Adrenal gland (tissue), 12 donors: ENCODE results near the gene ZFP30. TPM values are rescaled to one million over a fixed set of nuclear protein-coding genes. Genes with fewer than 3 reads are reported as not detected.
"Not testable (repeated sequence)": the region's sequence is repeated elsewhere in the genome, so short reads cannot be mapped to it uniquely, and the experiment has no call there.

Experiments
- DNase-seq, 7 donors: peaks; one replicate each; pipeline ENCODE4 v3.0.0-alpha.2; 2019 to 2020
- H3K27ac ChIP-seq, 5 donors: fragments of 200-600 bp; sonication (generic) in 4 of 5; 1 replicate in 3 of 5; 2 replicates in 2 of 5; pipeline versions ENCODE4 v1.5.1 to v1.8.0; 2016 to 2020; ENCODE audit warnings: mild to moderate bottlenecking in 1 of 5
- H3K27me3 ChIP-seq: fragments of 200-600 bp; 2 replicates; pipeline ENCODE4 v1.8.0; 2021
- H3K36me3 ChIP-seq, 2 donors: fragments of 200-600 bp; replicated peaks in 1 of 2; 1 replicate in 1 of 2; 2 replicates in 1 of 2; pipeline versions ENCODE4 v1.5.1 to v1.8.0; 2018 to 2022
- H3K4me1 ChIP-seq, 2 donors: fragments of 200-600 bp; replicated peaks in 1 of 2; 1 replicate in 1 of 2; 2 replicates in 1 of 2; pipeline versions ENCODE4 v1.5.1 to v1.8.0; 2018 to 2021
- H3K4me3 ChIP-seq, 4 donors: fragments of 200-600 bp; sonication (generic) in 3 of 4; one replicate each; pipeline ENCODE4 v1.5.1; 2016 to 2018
- H3K9me3 ChIP-seq, 3 donors: fragments of 200-600 bp; sonication (generic) in 1 of 3; replicated peaks in 1 of 3; 1 replicate in 2 of 3; 2 replicates in 1 of 3; pipeline versions ENCODE4 v1.5.1 to v1.8.0; 2016 to 2021
- POLR2A ChIP-seq, 2 donors: fragments of 450-650 bp; IDR thresholded peaks; one replicate each; pipeline ENCODE4 v1.6.1; 2017; ENCODE audit warnings: antibody characterized with exemption in 2 of 2, mild to moderate bottlenecking in 2 of 2, moderate library complexity in 1 of 2
- WGBS, 4 donors: extraction: QIAGEN DNeasy Blood & Tissue Kit in 2 of 4; methylation state at CpG; one replicate each; pipeline versions ENCODE4 v1.1.5 to v1.1.7; 2013 to 2017; 5-methylcytosine and 5-hydroxymethylcytosine counted together
- intact Hi-C, 2 donors: fragments of 100-400 bp; cut with DNase I; formaldehyde crosslinking; loops; one replicate each; pipeline versions ENCODE4 v1.14.1 to v1.15.0; 2022 to 2023
- polyA plus RNA-seq, 3 donors: library from polyadenylated mRNA; stranded (reverse); fragments of 200-250 nt in 2 of 3; fragments of 350-450 nt in 1 of 3; fragmentation: Illumina TruSeq in 1 of 3; extraction: RNeasy Lipid Tissue Mini Kit (QIAGEN cat#74804) in 1 of 3; gene quantifications; one replicate each; pipeline ENCODE4 v1.2.3, GENCODE V29; 2013 to 2014
- total RNA-seq, 9 donors: library from RNA; depleted of rRNA in 4 of 9; stranded (reverse); fragments of >200 nt in 4 of 9; fragments of 120-200 nt in 1 of 9; fragmentation: NEBNext Ultra II Directional in 1 of 9; extraction: Animal tissue kit (Norgen Biotek cat#: 25700) in 1 of 9; gene quantifications; one replicate each; pipeline versions ENCODE4 v1.1.0 to v1.2.4, GENCODE V29; 2013 to 2023
- TF ChIP-seq, protein P1 (sequence below), 6 experiments: fragments of 450-650 bp in 4 of 6; fragments of 200-600 bp in 2 of 6; sonication (generic) in 1 of 6; IDR thresholded peaks; 1 replicate in 5 of 6; 2 replicates in 1 of 6; pipeline versions ENCODE4 v1.5.1 to v1.8.0; 2016 to 2021; ENCODE audit warnings: antibody characterized with exemption in 6 of 6, mild to moderate bottlenecking in 2 of 6, moderate library complexity in 1 of 6
- donor health status: healthy with polysubstance abuse.
- donor health status: Bipolar disorder and iron deficiency.
- donor health status: DM: yes; HTN: yes; CAD: no.
- donor health status: DM: no; HTN: no; CAD: no.
- donor health status: DM: no; HTN: no; CAD: no.
- donor health status: DM: yes; HTN: yes; CAD: no.

The ZFP30 gene
- total and polyA plus RNA-seq, 12 donors: 3.1 to 17.6 (median 8.3) TPM

DNA sequence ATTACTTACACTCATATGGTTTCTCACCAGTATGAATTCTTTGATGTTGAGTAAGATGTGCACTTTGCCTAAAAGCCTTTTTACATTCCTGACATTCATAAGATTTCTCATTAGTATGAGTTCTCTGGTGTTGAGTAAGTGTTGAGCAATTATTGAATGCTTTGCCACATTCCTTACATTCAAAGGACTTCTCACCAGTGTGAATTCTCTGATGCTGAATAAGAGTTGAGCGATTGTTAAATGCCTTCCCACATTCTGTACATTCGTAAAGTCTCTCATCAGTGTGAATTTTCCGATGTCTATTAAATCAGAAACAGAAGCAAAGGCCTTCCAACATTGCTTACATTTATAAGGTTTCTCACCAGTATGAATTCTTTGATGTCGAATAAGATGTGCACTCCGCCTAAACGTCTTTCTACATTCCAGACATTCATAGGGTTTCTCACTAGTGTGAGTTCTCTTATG, 14.2 kb upstream of the ZFP30 start:
- H3K4me1 ChIP-seq: no peaks in the 10 kb centered on the region
- peak overlapping the region in 1 of 4 donors; percentile 9 for H3K4me3 ChIP-seq
- WGBS, 4 donors: 88 to 95% (median 91%) methylated on average over 6 of the region's 6 CpGs
- peaks cover 7 to 76% (median 42%) of the 10 kb centered on the region in 3 donors for H3K9me3 ChIP-seq
- TF ChIP-seq, protein P1, sequence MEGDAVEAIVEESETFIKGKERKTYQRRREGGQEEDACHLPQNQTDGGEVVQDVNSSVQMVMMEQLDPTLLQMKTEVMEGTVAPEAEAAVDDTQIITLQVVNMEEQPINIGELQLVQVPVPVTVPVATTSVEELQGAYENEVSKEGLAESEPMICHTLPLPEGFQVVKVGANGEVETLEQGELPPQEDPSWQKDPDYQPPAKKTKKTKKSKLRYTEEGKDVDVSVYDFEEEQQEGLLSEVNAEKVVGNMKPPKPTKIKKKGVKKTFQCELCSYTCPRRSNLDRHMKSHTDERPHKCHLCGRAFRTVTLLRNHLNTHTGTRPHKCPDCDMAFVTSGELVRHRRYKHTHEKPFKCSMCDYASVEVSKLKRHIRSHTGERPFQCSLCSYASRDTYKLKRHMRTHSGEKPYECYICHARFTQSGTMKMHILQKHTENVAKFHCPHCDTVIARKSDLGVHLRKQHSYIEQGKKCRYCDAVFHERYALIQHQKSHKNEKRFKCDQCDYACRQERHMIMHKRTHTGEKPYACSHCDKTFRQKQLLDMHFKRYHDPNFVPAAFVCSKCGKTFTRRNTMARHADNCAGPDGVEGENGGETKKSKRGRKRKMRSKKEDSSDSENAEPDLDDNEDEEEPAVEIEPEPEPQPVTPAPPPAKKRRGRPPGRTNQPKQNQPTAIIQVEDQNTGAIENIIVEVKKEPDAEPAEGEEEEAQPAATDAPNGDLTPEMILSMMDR (IDR thresholded peaks at IDR 0.05): no peak
- no peak for TF ChIP-seq POLR2A (IDR thresholded peaks at IDR 0.05)
- intact Hi-C loops: no loop called here
- H3K27me3 ChIP-seq: no peaks in the 10 kb centered on the region
- no peaks in the 10 kb centered on the region for H3K36me3 ChIP-seq
- H3K27ac ChIP-seq: no peak overlapping the region
- no peak for DNase-seq

DNA sequence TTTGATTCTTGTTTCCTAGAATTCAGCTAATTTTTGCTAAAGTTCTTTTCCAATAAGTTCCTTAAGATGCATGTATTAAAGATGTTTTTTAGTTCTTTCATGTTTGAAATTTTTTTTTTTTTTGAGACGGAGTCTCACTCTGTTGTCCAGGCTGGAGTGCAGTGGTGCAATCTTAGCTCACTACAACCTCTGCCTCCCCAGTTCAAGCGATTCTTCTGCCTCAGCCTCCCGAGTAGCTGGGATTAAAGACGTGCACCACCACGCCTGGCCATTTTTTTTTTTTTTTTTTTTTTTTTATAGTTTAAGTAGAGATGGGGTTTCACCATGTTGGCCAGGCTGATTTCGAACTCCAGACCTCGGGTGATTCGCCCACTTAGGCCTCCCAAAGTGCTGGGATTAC, 1.9 kb upstream of the ZFP30 start:
- DNase-seq, intact Hi-C loops, H3K27me3 ChIP-seq, H3K36me3 ChIP-seq, H3K9me3 ChIP-seq, H3K4me3 ChIP-seq, H3K27ac ChIP-seq: not testable (repeated sequence)
- peaks cover 15 to 29% of the 10 kb centered on the region in 2 donors for H3K4me1 ChIP-seq
- WGBS, 4 donors: 95 to 99% (median 95%) methylated on average over 8 of the region's 8 CpGs

DNA sequence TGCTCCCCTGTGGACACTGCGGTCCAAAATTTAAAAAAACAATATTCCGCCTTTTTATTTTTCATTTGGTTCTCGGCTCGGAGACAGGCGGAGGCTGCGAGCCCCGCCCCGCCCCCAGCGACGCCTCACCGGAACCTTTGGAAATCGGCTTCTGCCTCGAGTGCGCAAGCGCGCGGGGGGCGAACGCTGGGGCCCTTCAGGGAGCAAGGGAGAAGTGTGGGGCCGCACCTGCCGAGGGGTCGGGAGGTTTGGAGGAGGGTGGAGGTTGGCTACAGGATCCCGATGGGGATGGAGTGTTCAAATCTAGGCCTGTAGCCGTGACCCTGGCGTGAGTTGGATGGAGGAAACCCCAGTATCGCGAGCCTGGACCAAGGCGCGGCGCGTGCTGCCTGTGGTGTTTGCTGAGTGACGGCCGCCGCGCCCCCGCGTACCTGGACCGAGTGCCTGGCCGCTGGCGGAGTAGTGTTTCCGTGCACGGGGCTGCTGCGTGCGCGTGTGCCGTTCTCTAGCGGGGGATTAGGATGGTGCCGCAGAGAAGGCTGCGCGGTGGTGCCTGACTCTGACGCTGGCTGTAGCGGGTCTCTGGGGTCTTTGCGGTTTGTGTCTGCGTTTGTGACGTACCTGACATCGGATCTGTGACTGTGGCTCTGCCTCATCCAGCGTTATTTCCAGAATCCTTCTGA, 565 bp upstream of the ZFP30 start:
- Histone ChIP-seq H3K4me1 (peaks cover 15 to 29% of the 10 kb centered on the region in 2 donors), H3K4me3 (peak overlapping the region; percentile 27 to 83 (median 74)), H3K9me3 (peaks cover 0 to 5% (median 0%) of the 10 kb centered on the region in 3 donors), H3K36me3 (no peaks in the 10 kb centered on the region), H3K27ac (peak overlapping the region; percentile 80 to 90 (median 85)), H3K27me3 (no peaks in the 10 kb centered on the region)
- intact Hi-C loops: no loop called here
- DNase-seq: peak; percentile 77 to 90 (median 87)
- 0 to 2% (median 1%) methylated on average over 22 to 57 of the region's 57 CpGs for WGBS, 4 donors
- no peak for TF ChIP-seq POLR2A (IDR thresholded peaks at IDR 0.05)
- TF ChIP-seq, protein P1 (IDR thresholded peaks at IDR 0.05): peak in 1 of 6 experiments; percentile 8

DNA sequence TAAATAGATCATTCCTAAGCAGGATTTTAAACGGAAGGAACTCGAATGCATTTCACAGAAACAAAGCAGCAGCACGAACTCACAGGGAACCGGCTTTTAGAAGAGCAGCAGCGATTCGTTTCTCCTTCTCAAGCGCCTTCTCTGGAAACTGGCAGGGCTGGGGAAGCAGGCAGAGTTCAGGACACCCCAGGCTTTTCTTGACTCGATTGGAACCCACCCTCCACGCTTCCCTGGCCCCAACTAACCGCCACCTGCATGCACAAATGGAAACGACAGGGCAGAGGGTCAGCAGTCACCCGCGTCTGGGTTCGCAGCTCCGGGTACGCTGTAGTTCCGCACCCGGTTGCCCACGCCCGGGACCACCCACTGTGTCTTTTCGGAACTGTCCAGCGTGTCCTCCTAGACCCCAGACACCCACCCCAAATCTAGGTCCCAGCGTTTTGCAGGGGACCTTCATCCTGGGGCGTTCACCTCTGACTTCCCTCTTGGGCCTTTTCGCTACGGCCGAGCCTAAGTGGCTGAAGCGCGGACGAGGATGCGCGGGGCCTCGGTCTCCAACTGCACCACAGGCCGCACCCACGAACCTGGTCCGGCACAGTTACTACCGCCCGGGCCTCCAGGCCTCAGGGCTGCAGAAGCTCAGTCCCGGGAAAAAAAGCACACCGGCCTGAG, 500 bp downstream of the ZFP30 start:
- Histone ChIP-seq H3K27me3 (no peaks in the 10 kb centered on the region), H3K36me3 (no peaks in the 10 kb centered on the region), H3K4me1 (peaks cover 15 to 29% of the 10 kb centered on the region in 2 donors), H3K27ac (peak overlapping the region; percentile 80 to 90 (median 85)), H3K4me3 (peak overlapping the region; percentile 27 to 83 (median 74)), H3K9me3 (no peaks in the 10 kb centered on the region)
- whole genome bisulfite sequencing, 4 donors: 0 to 1% (median 0%) methylated on average over 23 to 40 of the region's 40 CpGs
- intact Hi-C loops: no loop called here
- peak; percentile 21 to 72 (median 61) for DNase-seq
- TF ChIP-seq POLR2A (IDR thresholded peaks at IDR 0.05): no peak
- TF ChIP-seq, protein P1 (IDR thresholded peaks at IDR 0.05): no peak
